Measurements from ENCODE around the gene ZNF418. TPM values are rescaled to one million over a fixed set of nuclear protein-coding genes. Genes with fewer than 3 reads are reported as not detected.

ZNF418 gene
- total and polyA plus RNA-seq, 2 donors from 2014 or later, result 8.2 to 17.6 TPM

DNA sequence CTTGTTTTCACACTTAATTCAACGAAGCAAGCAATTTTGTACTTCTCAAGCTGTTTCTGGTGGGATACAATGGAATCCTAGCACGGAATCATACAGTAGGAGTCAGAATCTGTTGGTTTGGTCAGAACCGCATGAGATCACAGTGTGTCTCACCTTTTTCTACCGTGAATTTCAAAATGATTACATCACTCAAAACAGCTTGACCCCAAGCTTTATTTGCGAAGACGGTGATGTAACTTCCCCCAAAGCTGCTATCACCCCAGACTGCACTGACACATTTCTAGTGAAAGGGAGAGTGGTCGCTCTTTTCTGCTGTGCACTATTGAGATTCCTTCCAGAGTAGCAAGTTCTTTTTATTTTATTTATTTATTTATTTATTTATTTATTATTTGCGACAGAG, 29.6 kb upstream of the ZNF418 start:
- Histone ChIP-seq H3K9ac (ENCODE audit: low read length in 3 of 3) (no peak overlapping the region), H3K27me3 (ENCODE audit: control insufficient read depth, insufficient read depth, low read length) (no peaks in the 10 kb centered on the region), H3K36me3 (ENCODE audit: control insufficient read depth in 2 of 3, insufficient read depth in 3 of 3, low read length in 3 of 3) (no peaks in the 10 kb centered on the region), H3K4me3 (ENCODE audit: low read length in 3 of 3) (no peak overlapping the region), H3K27ac (ENCODE audit: low read depth in 2 of 2, low read length in 2 of 2) (no peak overlapping the region), H3K4me1 (ENCODE audit: control insufficient read depth in 2 of 3, insufficient read depth in 2 of 3, low read depth in 1 of 3, low read length in 3 of 3) (no peaks in the 10 kb centered on the region), H3K9me3 (ENCODE audit: control insufficient read depth in 2 of 3, insufficient read depth in 1 of 3, low read length in 3 of 3) (peaks cover 0 to 24% (median 3%) of the 10 kb centered on the region in 3 donors)
- DNase-seq (no peak), FAIRE-seq (no peak)
- TF ChIP-seq, protein P1, sequence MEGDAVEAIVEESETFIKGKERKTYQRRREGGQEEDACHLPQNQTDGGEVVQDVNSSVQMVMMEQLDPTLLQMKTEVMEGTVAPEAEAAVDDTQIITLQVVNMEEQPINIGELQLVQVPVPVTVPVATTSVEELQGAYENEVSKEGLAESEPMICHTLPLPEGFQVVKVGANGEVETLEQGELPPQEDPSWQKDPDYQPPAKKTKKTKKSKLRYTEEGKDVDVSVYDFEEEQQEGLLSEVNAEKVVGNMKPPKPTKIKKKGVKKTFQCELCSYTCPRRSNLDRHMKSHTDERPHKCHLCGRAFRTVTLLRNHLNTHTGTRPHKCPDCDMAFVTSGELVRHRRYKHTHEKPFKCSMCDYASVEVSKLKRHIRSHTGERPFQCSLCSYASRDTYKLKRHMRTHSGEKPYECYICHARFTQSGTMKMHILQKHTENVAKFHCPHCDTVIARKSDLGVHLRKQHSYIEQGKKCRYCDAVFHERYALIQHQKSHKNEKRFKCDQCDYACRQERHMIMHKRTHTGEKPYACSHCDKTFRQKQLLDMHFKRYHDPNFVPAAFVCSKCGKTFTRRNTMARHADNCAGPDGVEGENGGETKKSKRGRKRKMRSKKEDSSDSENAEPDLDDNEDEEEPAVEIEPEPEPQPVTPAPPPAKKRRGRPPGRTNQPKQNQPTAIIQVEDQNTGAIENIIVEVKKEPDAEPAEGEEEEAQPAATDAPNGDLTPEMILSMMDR (IDR thresholded peaks at IDR 0.05; ENCODE audit: borderline replicate concordance, extremely low read depth, insufficient read depth), result no peak
- intact Hi-C loops (cut with DNase I), result no loop called here

DNA sequence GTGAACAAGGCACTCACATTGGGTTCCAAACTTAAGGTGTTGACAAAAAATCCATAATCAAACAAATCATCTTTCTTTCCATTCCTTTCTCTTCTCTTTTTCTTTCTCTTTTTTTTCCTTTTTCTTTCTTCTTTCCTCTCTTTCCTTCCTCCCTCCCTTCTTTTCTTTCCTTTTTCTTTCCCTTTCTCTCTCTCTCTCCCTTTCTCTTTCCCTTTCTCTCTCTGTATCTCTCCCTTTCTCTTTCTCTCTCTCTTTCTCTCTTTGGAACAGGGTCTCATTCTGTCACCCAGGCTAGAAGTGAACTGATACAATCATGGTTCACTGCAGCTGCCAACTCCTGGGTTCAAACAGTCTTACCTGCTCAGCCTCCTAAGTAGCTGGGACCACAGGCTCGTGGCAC, 26.6 kb upstream of the ZNF418 start:
- FAIRE-seq, result no peak
- Histone ChIP-seq H3K9me3 (ENCODE audit: control insufficient read depth in 2 of 3, insufficient read depth in 1 of 3, low read length in 3 of 3) (peaks cover 0 to 7% (median 0%) of the 10 kb centered on the region in 3 donors), H3K4me1 (ENCODE audit: control insufficient read depth in 2 of 3, insufficient read depth in 2 of 3, low read depth in 1 of 3, low read length in 3 of 3) (no peaks in the 10 kb centered on the region), H3K4me3 (ENCODE audit: low read length in 3 of 3) (no peak overlapping the region), H3K27me3 (ENCODE audit: control insufficient read depth, insufficient read depth, low read length) (no peaks in the 10 kb centered on the region), H3K9ac (ENCODE audit: low read length in 3 of 3) (no peak overlapping the region), H3K27ac (ENCODE audit: low read depth in 2 of 2, low read length in 2 of 2) (no peak overlapping the region), H3K36me3 (ENCODE audit: control insufficient read depth in 2 of 3, insufficient read depth in 3 of 3, low read length in 3 of 3) (no peaks in the 10 kb centered on the region)
- intact Hi-C loops (cut with DNase I), result no loop called here
- DNase-seq, result no peak
- TF ChIP-seq, protein P1 (IDR thresholded peaks at IDR 0.05; ENCODE audit: borderline replicate concordance, extremely low read depth, insufficient read depth), result no peak

DNA sequence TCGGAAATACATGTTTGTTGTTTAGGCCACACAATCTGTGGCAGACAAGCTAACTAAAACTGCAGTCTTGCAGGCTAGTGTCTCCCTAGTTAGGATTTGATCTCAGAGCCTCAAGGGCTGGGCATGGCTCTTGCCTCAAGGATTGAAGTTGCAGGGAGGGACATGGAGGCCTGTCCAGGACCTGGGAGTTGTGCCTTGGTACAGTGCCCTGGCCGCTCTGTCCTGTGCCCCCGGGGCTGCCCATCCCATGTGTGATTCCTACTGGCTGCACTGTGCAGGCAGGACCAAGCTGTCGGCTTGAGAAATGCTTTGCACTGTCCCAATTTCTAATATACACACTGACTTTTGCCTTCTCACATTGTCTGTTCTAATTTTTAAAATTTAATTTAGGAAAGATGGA, 19.8 kb upstream of the ZNF418 start:
- TF ChIP-seq, protein P1 (IDR thresholded peaks at IDR 0.05; ENCODE audit: borderline replicate concordance, extremely low read depth, insufficient read depth), result no peak
- Histone ChIP-seq H3K9me3 (ENCODE audit: control insufficient read depth in 2 of 3, insufficient read depth in 1 of 3, low read length in 3 of 3) (peaks cover 0 to 8% (median 0%) of the 10 kb centered on the region in 3 donors), H3K36me3 (ENCODE audit: control insufficient read depth in 2 of 3, insufficient read depth in 3 of 3, low read length in 3 of 3) (no peaks in the 10 kb centered on the region), H3K27ac (ENCODE audit: low read depth in 2 of 2, low read length in 2 of 2) (no peak overlapping the region), H3K4me3 (ENCODE audit: low read length in 3 of 3) (no peak overlapping the region), H3K27me3 (ENCODE audit: control insufficient read depth, insufficient read depth, low read length) (no peaks in the 10 kb centered on the region), H3K9ac (ENCODE audit: low read length in 3 of 3) (no peak overlapping the region), H3K4me1 (ENCODE audit: control insufficient read depth in 2 of 3, insufficient read depth in 2 of 3, low read depth in 1 of 3, low read length in 3 of 3) (no peaks in the 10 kb centered on the region)
- DNase-seq, result no peak
- intact Hi-C loops (cut with DNase I), result no loop called here
- FAIRE-seq, result no peak

DNA sequence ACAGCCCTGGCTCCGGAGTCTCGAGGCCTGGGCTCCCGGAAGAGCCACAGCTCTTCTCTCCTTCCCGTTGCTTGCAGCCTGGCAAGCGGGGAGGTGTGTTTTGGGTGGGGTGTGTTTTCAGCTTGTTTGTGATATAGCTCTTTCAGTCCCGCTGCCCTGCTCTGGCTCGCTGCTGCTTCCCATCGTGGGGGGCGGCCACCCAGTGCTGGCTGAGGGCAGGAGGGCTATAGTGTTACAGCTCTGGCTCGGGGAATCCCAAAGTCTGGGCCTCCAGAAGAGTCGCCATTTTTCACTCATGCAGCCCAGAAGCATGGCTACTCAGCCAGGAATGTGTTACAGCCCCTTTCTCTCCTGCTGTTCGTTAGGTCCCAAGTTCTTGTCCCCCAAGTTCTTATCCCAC, 14.5 kb upstream of the ZNF418 start:
- Histone ChIP-seq H3K36me3 (ENCODE audit: control insufficient read depth in 2 of 3, insufficient read depth in 3 of 3, low read length in 3 of 3) (no peaks in the 10 kb centered on the region), H3K9ac (ENCODE audit: low read length in 3 of 3) (no peak overlapping the region), H3K4me1 (ENCODE audit: control insufficient read depth in 2 of 3, insufficient read depth in 2 of 3, low read depth in 1 of 3, low read length in 3 of 3) (peaks cover 0 to 16% (median 9%) of the 10 kb centered on the region in 3 donors), H3K27me3 (ENCODE audit: control insufficient read depth, insufficient read depth, low read length) (no peaks in the 10 kb centered on the region), H3K9me3 (ENCODE audit: control insufficient read depth in 2 of 3, insufficient read depth in 1 of 3, low read length in 3 of 3) (peaks cover 0 to 4% (median 0%) of the 10 kb centered on the region in 3 donors), H3K4me3 (ENCODE audit: low read length in 3 of 3) (no peak overlapping the region), H3K27ac (ENCODE audit: low read depth in 2 of 2, low read length in 2 of 2) (no peak overlapping the region)
- no peak for FAIRE-seq
- TF ChIP-seq, protein P1 (IDR thresholded peaks at IDR 0.05; ENCODE audit: borderline replicate concordance, extremely low read depth, insufficient read depth), result no peak
- intact Hi-C loops (cut with DNase I), result no loop called here
- no peak for DNase-seq
